Stimulated activated naive CD4-positive, alpha-beta T cell (primary cell): ENCODE data around the gene AP3B1.
"Not testable (repeated sequence)": the region's sequence is repeated elsewhere in the genome, so short reads cannot be mapped to it uniquely, and the experiment has no call there.

ENCODE experiments used
- DNase-seq, 6 experiments: peaks; one replicate each; lab custom pipeline; 2025; lab: John Stamatoyannopoulos, UW

The AP3B1 gene

DNA sequence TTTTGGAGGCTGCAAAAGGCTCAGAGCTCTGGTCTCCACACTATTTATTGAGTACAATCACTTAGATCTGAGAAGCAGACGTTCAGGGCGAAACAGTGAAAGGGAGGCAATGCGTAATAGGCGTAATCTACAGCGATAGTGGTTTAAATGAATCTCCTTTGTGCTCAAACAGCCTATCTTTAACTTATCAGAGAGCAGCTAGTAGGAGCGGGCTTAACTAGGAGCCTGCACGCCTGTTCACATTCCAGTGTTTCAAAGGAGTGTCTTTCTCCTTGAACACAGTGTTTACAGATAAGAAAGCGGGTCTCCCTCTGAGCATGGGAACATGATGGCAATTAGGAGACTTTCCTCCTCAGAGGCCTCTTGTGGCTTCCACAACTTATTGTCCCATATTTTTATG is 49.4 kb downstream of the AP3B1 start:
- no peak for DNase-seq

DNA sequence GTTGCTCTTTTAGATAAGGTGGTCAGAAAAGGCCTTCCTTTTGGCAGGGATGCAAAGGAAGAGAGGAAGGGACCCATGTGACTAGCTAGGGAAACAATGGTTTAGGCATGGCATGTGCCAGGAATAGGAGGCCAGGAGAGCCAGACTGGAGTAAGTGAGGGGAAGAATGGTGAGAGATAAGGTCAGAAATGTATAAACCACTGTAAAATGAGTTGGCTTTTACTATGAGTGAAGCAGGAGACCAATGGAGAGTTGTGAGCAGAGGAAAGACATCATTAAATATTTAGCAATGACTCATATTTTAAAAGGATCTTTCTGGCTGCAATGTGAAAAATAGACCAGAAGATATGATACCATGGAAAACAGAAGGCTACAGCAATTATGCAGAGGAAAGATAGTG is 50.9 kb downstream of the AP3B1 start:
- no peak for DNase-seq

DNA sequence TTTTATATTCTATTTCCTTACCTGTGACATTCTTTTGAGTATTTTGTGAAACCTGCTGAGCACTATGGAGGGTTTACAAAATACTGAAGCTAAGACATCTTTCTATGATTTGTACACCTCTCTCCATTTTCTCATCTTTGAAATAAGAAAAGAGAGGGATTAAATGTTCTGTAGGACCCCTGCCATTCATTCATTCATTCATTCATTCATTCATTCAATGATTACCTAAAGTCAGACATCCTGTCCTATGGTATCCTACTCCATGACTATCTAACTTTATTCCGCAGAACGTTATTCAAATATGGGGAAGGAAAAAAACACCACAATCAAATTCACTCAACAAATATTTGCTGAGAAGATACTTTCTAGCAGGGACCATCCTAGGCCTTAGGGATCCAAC is 51.4 kb downstream of the AP3B1 start:
- no peak for DNase-seq

DNA sequence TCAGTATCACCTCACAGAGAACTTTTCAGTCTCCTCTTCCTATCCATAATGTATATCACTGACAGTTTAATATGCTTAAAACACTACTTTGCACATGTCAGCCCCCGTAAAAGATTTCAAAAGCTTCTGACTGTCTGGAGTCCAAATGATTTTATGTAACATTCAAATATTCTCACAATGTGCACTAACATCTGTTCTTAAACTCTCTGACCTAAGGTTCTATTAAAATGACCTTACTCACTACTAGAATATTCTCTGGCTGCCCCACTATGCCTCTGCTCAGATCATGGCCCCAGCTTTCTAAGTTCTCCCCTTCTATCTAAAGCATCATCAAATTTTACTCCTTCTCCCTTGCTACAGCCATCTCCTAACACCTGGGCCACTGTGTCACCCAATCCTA is 52.5 kb downstream of the AP3B1 start:
- DNase-seq: no peak

DNA sequence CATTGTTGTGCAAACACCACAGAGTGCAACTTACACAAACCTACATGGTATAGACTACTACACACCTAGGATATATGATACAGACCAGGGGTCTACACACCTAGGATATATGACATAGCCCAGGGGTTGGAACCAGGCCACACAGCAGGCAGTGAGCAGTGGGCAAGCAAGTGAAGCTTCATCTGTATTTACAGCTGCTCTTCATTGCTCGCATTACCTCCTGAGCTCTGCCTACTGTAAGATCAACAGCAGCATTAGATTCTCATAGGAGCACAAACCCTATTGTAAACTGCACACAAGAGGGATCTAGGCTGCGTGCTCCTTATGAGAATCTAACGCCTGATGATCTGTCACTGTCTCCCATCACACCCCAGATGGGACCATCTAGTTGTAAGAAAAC is 56.6 kb downstream of the AP3B1 start:
- DNase-seq: no peak

DNA sequence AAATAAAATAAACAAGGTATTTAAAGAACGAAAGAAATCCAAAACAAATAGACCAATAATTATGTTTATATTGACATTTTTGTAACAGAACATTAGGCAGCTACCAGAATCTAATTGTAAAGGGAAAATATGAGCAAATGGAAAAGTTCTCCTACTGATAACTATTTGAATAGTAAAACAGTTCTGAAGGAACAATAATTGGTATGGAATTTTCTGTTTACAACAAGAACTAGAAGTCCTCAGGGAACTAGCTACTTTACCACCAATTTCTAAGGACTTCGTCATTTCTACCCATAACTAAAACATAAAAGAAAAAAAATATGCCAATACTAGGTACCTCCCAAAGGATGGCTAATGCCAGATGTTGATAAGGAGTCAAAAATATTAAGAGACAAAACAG is 58.5 kb downstream of the AP3B1 start:
- no peak for DNase-seq

DNA sequence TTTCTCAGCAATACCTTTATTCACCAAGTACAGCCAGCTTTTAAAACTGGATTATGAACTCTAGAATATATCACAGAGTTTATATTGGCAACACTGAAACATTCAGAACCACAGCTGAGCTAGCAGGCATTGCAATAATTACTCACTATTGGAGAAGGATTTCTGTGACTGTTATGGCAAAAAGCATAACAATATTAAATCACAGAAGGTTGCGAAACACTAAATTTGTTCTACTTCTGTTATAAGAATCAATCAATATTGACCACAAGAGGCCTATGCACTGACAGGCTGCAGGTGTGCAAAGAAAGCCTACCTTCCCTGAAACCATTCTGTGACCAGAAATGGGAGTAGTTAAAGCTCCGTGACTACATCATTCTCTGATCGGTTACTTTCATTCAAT is 59.2 kb downstream of the AP3B1 start:
- DNase-seq: no peak

DNA sequence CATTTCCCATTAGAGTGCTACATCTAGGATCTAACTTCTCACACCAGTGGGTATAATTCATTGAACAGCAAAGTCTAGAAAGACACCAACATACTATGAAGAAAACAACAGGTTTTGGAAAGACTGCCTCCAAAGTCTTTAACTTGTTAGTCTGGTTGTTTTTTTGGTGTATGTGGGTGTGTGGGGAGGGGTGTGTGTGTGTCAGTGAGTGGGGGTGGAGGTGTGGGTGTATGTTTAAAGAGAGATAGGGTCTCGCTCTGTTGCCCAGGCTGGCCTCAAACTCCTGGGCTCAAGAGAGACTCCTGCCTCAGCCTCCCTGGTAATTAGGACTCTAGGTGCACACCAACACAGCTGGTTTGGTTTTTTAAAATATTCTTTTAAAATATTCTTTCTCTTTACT is 59.7 kb downstream of the AP3B1 start:
- no peak for DNase-seq

DNA sequence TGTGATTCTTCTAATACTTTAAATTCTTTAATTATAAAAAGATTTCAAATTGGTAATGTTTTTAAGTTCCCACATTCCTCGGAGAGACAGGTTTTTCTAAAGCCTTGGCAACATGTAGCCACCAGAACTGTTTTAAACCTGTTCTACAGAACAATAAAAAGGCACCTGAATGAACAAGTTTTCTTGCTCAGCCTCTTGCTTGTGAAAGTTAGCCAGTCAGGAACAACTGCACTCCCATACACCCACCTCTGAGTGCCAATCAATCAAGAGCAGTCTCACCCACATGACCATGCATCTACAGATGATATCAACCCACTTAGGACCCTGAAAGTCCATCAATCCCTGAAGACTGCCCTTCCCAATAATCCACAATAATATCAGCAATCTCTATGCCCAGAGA is 62.3 kb downstream of the AP3B1 start:
- no peak for DNase-seq

DNA sequence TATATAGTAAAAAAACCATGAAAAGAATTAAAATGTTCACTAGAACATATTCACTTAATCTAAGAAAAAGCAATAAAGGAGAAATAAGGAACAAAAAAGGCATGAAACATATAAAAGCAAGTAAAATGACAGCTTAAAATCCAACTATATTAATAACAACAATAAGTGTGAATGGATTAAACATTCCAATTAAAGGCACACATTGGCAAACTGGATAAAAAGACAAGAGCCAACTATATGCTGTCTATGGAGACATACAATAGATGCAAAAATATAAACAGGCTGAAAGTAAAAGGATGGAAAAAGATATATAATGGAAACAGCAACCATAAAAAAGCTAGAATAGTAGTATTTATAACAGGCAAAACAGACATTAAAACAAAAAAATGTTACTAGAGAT is 70.1 kb downstream of the AP3B1 start:
- no peak for DNase-seq

DNA sequence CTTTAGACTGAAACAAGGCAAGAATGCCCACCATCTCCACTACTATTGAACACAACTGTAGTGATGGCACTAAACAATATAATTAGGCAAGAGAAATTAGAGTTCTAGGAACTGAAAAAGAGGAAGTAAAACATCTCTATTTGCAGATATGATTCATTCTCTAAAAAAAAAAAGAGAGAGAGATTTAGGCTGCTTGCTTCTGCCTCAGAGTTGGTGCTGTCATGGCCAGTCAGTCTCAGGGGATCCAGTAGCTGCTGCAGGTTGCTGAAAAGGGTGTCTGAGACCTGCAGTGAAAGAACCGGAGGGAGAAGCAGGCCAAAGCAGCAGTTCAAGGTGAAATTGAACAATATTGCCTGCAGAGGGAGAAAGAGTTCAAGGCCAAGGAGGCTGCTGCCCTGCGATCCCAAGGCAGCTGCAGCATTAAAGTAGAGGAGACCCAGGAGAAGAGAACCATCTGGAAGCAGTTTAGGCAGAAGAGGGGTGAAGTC is 72.5 kb downstream of the AP3B1 start:
- DNase-seq: no peak

DNA sequence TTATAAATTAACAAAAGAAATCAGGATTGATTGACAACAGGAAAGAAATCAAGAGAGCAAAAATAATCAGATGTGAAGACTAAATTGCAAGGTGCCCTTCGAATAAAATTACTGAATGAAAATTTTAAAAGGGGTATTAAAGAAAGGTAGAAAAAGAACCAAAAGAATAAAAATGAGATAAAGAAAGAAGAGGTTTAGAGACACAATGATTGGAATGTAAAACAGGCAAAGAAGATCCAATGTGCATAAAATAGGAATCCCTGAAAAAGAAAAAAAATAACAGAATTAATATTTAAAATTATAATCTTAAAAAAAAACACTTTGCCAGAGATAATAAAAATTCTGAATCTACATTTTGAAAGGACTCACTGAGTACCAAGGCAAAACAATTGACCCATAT is 73.0 kb downstream of the AP3B1 start:
- no peak for DNase-seq

DNA sequence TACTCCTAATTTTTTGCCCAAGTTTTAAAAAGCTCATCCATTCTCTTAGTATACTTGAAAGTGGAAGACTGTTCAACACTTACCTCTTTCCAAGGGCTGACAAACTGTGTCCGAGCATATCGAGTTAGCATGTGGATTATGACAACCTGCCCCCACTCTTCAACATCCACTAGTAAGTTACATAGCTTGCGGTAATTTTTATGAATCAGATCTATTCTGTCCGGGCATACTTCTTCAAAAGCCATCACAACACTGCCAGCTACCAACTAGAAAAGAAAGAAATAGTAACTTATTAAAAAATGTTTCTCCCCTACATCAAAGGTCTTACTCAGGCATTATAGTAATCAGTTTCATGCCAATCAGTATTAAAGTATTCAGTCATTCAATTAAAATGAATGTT is 78.5 kb downstream of the AP3B1 start:
- no peak for DNase-seq

DNA sequence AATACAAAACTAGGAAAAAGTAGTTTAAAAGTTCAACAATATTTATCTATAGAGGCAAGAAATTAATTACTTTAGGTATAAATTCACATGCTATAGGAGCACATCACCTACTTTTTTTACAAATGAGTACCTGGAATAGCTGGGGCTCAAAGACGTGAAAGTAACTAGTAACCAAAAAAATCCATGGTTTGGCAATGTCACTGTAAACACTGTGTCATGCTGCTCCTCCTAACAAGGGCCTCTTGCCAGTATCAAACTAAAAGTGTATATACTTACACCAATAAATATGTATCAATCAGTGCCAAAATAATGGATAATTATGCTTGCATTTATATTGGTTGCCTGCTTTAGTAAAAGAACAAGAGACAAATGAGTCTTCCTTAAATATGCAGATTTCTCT is 78.9 kb downstream of the AP3B1 start:
- no peak for DNase-seq

DNA sequence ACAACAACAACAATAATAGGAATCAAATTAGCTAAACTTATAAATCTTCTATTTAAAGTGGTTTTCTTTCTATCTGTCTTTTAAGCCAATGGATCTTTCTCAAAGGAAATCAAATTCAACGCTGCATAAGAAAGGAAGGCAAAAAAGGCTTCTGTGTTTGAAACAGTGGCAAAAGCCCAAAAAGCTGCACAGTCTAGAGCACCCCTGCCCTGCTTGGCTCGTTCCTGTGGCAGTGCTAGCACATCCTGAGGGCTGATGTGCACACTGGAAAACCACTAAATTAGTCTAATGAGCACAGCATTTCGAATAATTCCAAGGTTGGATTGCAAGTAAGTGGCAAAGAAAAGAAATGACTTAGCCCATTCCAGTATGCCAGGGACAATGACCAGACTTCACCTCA is 80.7 kb downstream of the AP3B1 start:
- DNase-seq: no peak

DNA sequence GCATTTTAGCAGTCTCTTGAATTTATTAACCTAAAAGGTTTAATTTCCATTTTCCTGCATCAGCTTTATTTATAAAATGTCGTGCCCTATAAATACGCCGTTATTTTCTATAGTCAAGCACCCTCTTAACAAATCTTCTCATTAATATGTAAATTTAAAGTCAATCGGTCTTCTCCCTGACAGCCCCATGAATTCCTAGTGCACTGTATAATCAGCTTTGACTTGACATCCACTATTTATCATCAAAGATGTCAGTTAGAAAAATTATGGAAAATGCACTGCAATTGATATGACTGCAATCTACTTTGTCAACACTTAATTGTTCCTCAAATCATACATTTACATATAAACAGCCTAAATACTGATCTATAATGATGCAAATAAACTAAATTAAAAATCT is 83.4 kb downstream of the AP3B1 start:
- DNase-seq: no peak

DNA sequence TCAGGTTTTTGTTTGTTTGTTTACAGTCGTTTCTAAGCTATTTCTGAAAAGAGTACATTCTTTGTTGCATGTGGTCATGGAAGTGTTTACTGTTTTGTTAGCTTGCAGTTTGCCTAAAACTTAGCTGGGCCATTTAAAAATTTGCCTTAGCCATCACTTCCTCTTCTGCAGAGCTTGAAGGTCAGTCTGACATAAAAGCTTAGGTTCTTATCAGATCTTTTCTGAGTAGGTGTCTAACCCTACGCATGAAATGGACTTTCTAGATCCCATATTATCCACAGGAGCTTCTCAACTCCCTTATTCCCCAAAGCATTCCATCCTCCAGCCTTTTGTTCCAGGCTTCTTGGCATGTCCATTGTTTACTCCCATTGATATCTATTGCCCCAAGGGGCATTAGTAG is 90.3 kb downstream of the AP3B1 start:
- no peak for DNase-seq

DNA sequence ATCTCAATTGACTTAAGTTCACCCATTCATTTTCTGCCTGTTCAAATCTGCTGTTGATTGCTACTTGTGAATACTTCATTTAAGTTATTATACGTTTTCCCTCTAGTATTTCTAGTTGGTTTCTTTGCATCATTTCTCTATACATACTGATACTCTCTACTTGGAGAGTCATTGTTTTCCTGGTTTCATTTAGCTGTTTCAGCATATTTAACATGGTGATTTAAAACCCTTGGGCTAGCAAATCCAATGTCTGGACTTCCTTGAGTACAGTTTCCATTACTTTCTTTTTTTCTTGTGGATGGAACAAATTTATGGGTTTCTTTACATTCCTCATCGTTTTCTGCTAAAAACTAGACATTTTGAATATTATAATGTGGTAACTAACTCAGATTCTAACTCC is 90.7 kb downstream of the AP3B1 start:
- no peak for DNase-seq

DNA sequence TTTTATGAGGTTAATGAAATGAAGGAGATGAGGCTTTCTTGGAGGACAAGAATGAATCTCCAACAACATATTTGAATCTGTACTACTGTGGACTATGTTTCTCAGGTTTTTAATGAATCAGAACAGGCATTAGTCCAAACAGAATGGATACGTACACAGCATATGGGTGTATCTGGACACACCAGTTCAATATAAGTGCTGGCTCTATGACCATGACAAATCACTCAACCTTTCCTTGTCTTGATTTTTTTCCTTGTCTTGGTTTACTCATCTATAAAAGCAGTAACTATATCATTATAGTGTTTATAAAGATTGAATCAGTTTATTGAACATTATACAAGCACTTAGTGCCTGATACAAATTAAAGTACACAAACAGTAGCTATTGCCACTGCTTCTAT is 104.1 kb downstream of the AP3B1 start:
- DNase-seq: no peak

DNA sequence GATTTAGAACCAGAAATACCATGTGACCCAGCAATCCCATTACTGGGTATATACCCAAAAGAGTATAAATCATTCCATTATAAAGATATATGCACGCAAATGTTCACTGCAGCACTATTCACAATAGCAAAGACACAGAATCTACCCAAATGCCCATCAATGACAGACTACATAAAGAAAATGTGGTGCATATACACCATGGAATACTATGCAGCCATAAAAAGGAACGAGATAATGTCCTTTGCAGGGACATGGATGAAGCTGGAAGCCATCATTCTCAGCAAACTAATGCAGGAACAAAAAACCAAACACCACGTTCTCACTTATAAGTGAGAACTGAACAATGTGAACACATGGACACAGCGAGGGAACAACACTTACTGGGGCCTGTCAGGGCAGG is 105.8 kb downstream of the AP3B1 start:
- DNase-seq: not testable (repeated sequence)

DNA sequence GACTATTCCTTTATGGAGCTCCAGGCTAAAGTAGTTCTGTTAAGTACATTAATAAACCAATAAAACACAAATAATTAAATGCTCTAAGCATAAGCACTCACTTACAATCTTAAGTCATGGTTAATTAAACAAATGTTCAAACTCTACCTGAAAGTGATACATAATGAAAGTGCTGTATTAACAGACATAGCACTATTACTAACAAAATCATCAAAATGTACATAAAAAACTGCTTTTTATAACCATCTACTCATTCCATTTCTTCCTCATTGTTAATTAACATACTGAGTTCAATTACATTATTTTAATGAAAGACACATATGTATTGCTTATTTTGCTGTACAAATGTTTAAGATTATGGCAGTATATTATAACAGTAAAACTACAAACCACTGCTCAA is 107.3 kb downstream of the AP3B1 start:
- no peak for DNase-seq

DNA sequence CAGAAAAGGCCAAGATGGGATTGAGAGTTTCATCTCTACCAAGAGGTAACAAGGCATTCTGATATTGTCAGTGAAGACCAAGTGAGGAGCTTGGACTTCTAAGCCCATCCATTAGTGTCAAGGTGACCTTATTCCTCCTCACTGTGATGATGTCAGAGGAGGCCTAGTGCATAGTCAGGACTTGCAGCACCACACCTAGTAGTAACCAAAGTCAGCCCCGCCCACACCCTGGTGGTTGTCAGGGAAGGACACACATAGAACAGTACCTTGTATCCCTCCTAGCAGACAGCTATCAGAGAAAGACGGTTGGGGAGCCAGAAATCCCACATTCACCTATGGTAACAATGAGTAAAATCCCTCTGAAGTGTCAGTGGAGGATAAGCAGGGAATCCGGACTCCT is 111.7 kb downstream of the AP3B1 start:
- no peak for DNase-seq

DNA sequence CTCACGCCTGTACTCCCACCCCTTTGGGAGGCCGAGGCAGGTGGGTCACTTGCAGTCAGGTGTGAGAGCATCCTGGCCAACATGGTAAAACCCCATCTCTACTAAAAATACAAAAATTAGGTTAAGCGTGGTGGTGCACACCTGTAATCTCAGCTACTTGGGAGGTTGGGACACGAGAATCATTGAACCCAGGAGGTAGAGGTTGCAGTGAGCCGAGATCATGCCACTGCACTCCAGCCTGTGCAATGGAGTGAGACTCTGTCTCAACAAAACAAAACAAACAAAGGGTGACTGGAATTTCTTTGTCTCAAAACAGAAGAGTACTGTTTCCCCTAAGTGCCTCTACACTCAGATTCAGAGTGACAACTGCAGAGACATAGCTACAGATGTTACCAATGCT is 116.1 kb downstream of the AP3B1 start:
- no peak for DNase-seq

DNA sequence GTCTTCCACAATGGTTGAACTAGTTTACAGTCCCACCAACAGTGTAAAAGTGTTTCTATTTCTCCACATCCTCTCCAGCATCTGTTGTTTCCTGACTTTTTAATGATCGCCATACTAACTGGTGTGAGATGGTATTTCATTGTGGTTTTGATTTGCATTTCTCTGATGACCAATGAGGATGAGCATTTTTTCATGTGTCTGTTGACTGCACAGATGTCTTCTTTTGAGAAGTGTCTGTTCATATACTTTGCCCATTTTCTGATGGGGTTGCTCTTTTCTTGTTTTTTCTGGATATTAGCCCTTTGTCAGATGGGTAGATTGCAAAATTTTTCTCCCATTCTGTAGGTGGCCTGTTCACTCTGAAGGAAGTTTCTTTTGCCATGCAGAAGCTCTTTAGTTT is 124.2 kb downstream of the AP3B1 start:
- DNase-seq: not testable (repeated sequence)

DNA sequence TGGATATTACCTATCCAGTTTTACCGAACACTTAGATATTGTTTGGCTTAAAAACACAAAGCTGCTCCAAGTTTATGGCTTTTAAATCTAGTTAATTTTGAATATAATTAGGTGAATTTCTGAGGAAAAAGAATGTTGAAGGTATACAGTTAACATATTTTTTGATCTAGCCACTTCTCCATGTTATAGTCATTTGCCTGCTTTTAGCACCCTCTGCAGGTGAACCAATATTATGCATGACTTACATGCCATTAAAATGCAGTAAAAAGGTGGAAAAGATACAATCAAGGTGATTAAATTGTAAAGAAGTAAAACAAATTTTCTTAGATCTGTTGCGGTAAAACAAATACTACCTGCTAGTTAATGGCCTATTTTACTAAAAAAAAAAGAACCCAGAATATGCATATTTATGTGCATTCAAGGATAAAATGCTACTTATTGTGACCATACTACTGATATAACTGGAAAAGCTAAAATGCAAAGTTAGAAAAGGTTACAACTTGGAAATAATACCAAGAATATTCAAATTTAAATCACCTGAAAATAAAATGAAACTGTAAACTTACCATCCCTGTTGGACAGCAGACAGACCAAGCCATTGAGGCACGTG is 132.1 kb downstream of the AP3B1 start:
- DNase-seq: peak in 2 of 6 experiments; percentile 1 to 15
